ENCODE data around the gene G3BP2. TPM values are rescaled to one million over a fixed set of nuclear protein-coding genes. Genes with fewer than 3 reads are reported as not detected.
"Not testable (repeated sequence)": the region's sequence is repeated elsewhere in the genome, so short reads cannot be mapped to it uniquely, and the experiment has no call there.

Gene G3BP2
- total RNA-seq, 3 donors from 2014 or later = 144 to 149 (median 149) TPM

GRCh38 chr4:75673959-75674328 is 733 bp upstream of the G3BP2 start:
- Histone ChIP-seq H3K36me3 (ENCODE audit: low read depth) (no peaks in the 10 kb centered on the region), H3K4me3 (no peak overlapping the region), H3K4me1 (ENCODE audit: low read depth) (peaks cover 24% of the 10 kb centered on the region), H3K9me3 (no peaks in the 10 kb centered on the region)
- ATAC-seq = no peak
- TF ChIP-seq CTCF (IDR thresholded peaks at IDR 0.05) = no peak
- no peak for DNase-seq
- intact Hi-C loops (cut with DNase I, micrococcal nuclease) = loop anchor here in 1 of 2 donors (5.0 kb wide), 1 partner anchor 48 kb away; the partner anchor contains the start of gene USO1

GRCh38 chr4:75672461-75673026 is 667 bp downstream of the G3BP2 start:
- H3K4me1 ChIP-seq (ENCODE audit: low read depth) = peaks cover 28% of the 10 kb centered on the region
- no peaks in the 10 kb centered on the region for H3K9me3 ChIP-seq
- H3K36me3 ChIP-seq (ENCODE audit: low read depth) = no peaks in the 10 kb centered on the region
- peak; percentile 53 for ATAC-seq
- intact Hi-C loops (cut with DNase I, micrococcal nuclease) = loop anchor here in 1 of 2 donors (5.0 kb wide), 1 partner anchor 50 kb away; the partner anchor contains the start of gene USO1
- TF ChIP-seq CTCF (IDR thresholded peaks at IDR 0.05) = no peak
- peak overlapping the region; percentile 94 for H3K4me3 ChIP-seq
- peak; percentile 85 to 89 (median 86) for DNase-seq

- intact Hi-C loops (cut with DNase I, micrococcal nuclease) = loop anchor here in 1 of 2 donors (5.0 kb wide), 1 partner anchor 50 kb away; the partner anchor contains the start of gene USO1
- ATAC-seq = no peak
- no peaks in the 10 kb centered on the region for H3K36me3 ChIP-seq (ENCODE audit: low read depth)
- no peak for TF ChIP-seq CTCF (IDR thresholded peaks at IDR 0.05)
- no peak for DNase-seq
- H3K9me3 ChIP-seq = no peaks in the 10 kb centered on the region
- peak overlapping the region; percentile 94 for H3K4me3 ChIP-seq
- H3K4me1 ChIP-seq (ENCODE audit: low read depth) = peaks cover 28% of the 10 kb centered on the region
These were observed 1.3 kb downstream of the G3BP2 start for GRCh38 chr4:75671802-75672421.

GRCh38 chr4:75668596-75668995 is 4.6 kb downstream of the G3BP2 start:
- intact Hi-C loops (cut with DNase I, micrococcal nuclease) = no loop called here
- Histone ChIP-seq H3K4me1 (ENCODE audit: low read depth) (peaks cover 23% of the 10 kb centered on the region), H3K4me3 (no peak overlapping the region), H3K36me3 (ENCODE audit: low read depth) (no peaks in the 10 kb centered on the region), H3K9me3 (no peaks in the 10 kb centered on the region)
- no peak for DNase-seq
- ATAC-seq = no peak
- TF ChIP-seq CTCF (IDR thresholded peaks at IDR 0.05) = no peak

GRCh38 chr4:75667636-75668035 is 5.6 kb downstream of the G3BP2 start:
- H3K4me3 ChIP-seq; ATAC-seq; intact Hi-C loops (cut with DNase I, micrococcal nuclease); H3K9me3 ChIP-seq; H3K36me3 ChIP-seq (ENCODE audit: low read depth); DNase-seq: not testable (repeated sequence)
- peaks cover 23% of the 10 kb centered on the region for H3K4me1 ChIP-seq (ENCODE audit: low read depth)

- Histone ChIP-seq H3K36me3 (ENCODE audit: low read depth) (no peaks in the 10 kb centered on the region), H3K4me1 (ENCODE audit: low read depth) (peaks cover 22% of the 10 kb centered on the region), H3K9me3 (no peaks in the 10 kb centered on the region), H3K4me3 (no peak overlapping the region)
- intact Hi-C loops (cut with DNase I, micrococcal nuclease) = no loop called here
- DNase-seq (no peak), ATAC-seq (no peak)
- TF ChIP-seq CTCF (IDR thresholded peaks at IDR 0.05) = no peak
These were observed 6.9 kb downstream of the G3BP2 start for GRCh38 chr4:75666299-75666698.

GRCh38 chr4:75664604-75665003 is 8.6 kb downstream of the G3BP2 start:
- H3K36me3 ChIP-seq (ENCODE audit: low read depth); intact Hi-C loops (cut with DNase I, micrococcal nuclease); DNase-seq; H3K9me3 ChIP-seq; H3K4me3 ChIP-seq; ATAC-seq: not testable (repeated sequence)
- peaks cover 11% of the 10 kb centered on the region for H3K4me1 ChIP-seq (ENCODE audit: low read depth)

Data from mucosa of descending colon (tissue), 3 donors.